Measurements from ENCODE around the gene CDHR3.

Gene CDHR3

GRCh38 chr7:106023369-106024322, 60.6 kb downstream of the CDHR3 start:
- no peak for DNase-seq (ENCODE audit: insufficient read length, low spot score)
- FAIRE-seq: no peak
- TF ChIP-seq CTCF (IDR thresholded peaks at IDR 0.05; ENCODE audit: insufficient read depth, missing control alignments): no peak

GRCh38 chr7:106026101-106026500, 63.0 kb downstream of the CDHR3 start:
- TF ChIP-seq CTCF (IDR thresholded peaks at IDR 0.05; ENCODE audit: insufficient read depth, missing control alignments): no peak
- FAIRE-seq (no peak), DNase-seq (ENCODE audit: insufficient read length, low spot score) (no peak)

- no peak for DNase-seq (ENCODE audit: insufficient read length, low spot score)
- no peak for FAIRE-seq
Measured at GRCh38 chr7:106029451-106029850, 66.4 kb downstream of the CDHR3 start.

GRCh38 chr7:106029941-106030340, 66.9 kb downstream of the CDHR3 start:
- DNase-seq (ENCODE audit: insufficient read length, low spot score): no peak
- no peak for TF ChIP-seq CTCF (IDR thresholded peaks at IDR 0.05; ENCODE audit: insufficient read depth, missing control alignments)
- no peak for FAIRE-seq

More at GRCh38 chr7:106029451-106029850, 66.4 kb downstream of the CDHR3 start:
- no peak for TF ChIP-seq CTCF (IDR thresholded peaks at IDR 0.05; ENCODE audit: insufficient read depth, missing control alignments)

- no peak for TF ChIP-seq CTCF (IDR thresholded peaks at IDR 0.05; ENCODE audit: insufficient read depth, missing control alignments)
- no peak for DNase-seq (ENCODE audit: insufficient read length, low spot score)
- FAIRE-seq: no peak
Measured at GRCh38 chr7:106031300-106032035, 68.4 kb downstream of the CDHR3 start.

GRCh38 chr7:106032295-106032694, 69.2 kb downstream of the CDHR3 start:
- no peak for TF ChIP-seq CTCF (IDR thresholded peaks at IDR 0.05; ENCODE audit: insufficient read depth, missing control alignments)
- no peak for DNase-seq (ENCODE audit: insufficient read length, low spot score)
- FAIRE-seq: no peak

Measured in D721Med (cell line).